Ecto neural progenitor cell (in vitro differentiated cells): ENCODE data around the gene PC.
"Not testable (repeated sequence)": the region's sequence is repeated elsewhere in the genome, so short reads cannot be mapped to it uniquely, and the experiment has no call there.

Experiments
- DNase-seq: peaks from one replicate; pipeline ENCODE4 v3.0.0-alpha.2; 2018; ENCODE audit warnings: low spot score

PC gene

DNA sequence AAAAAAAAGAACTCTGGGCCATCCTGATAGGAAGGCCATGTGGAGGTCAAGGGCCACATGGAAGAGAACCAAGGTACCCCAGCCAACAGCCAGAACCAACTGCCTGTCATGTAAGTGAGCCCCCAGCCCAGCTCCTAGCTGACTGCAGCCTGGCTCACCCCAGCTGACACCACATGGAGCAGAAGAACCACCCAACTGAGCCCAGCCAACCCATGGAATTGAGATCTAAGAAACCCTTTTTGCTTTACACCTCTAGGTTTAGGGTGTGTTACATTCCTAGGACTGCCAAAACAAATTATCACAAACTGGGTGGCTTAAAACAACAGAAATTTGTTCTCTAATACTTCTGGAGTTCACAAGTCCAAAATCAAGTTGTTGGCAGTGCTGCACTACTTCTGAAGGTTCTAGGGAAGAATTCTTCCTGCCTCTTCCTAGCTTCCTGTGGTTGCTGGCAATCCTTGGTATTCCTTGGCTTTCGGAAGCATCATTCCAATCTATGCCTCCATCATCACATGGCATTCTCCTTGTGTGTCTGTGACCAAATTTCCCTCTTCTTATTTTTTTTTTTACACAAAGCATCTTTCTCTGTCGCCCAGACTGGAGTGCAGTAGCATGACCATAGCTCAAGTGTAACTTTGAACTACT lies 21.3 kb upstream of the PC start:
- DNase-seq: no peak

DNA sequence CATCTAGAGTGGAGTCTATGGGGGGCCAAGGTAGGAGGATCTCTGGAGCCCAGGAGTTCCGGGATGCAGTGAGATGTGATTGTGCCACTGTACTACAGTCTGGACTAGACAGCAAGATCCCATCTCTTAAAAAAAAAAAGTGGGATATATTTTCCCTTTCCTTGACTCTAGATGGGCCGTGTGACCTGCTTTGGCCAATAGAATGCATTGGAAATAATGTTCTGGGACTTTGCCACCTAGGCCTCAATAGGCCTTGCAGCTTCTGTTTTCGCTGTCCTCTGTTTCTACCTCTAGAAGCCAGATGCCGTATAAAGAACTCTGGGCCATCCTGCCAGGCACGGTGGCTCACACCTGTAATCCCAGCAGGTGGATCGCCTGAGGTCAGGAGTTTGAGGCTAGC lies 20.5 kb upstream of the PC start:
- no peak for DNase-seq

DNA sequence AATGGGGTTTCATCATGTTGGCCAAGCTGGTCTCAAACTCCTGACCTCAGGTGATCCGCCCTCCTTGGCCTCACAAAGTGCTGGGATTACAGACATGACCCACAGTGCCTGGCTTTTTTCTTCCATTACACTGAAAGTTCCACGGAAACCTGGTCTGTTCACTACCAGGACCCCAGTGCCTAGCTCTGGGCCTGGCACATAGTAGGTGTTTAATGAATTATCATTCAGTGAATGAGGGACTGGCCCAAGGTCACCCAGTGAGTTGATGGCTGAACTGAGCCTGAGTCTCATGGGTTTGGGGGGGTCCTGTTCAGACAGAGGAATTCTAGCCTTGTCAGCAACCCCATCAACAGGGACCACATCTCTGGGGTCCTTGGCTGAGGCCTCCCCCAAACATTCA lies 20.0 kb upstream of the PC start:
- no peak for DNase-seq

DNA sequence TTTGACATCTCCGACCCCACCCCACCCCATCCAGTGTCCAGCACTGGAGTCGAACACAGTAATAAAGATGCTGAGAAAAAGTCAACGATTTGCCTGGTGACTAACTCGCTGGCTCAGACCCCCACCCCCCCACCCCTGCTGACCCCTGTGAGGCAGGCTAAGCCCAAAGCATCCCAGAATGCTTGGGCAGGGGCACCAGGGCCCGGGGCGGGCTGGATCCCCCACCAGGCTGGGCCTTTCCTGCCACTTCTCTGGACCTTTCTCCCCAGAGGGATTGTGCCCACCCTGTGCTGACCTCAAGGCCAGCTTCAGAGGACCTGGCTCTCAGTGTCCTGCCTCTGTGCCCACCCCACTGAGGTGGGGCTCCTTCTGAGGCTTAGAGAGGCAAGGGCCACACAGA lies 18.7 kb upstream of the PC start:
- DNase-seq: no peak

DNA sequence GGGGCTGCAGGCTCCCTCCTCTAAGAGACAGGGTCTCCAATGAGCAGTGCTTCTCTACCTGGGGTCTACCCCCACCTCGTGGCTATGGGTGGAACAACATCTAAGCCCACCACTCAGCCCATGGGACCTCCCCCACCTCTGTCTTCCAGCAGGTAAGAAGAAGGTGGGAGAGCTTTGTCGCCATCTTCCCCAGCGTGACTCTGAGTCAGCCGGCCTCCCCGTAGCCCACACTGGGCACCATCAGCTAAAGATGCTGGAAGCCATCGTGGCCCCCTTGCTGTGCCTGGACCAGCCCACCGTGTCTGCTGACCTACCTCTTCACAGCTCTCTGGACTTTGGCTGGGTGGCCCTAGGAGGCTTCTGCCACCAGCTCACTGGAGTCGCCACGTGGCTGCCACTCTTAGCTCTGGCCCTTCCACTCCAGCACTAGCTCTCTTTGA lies 17.9 kb upstream of the PC start:
- peak; percentile 80 for DNase-seq

DNA sequence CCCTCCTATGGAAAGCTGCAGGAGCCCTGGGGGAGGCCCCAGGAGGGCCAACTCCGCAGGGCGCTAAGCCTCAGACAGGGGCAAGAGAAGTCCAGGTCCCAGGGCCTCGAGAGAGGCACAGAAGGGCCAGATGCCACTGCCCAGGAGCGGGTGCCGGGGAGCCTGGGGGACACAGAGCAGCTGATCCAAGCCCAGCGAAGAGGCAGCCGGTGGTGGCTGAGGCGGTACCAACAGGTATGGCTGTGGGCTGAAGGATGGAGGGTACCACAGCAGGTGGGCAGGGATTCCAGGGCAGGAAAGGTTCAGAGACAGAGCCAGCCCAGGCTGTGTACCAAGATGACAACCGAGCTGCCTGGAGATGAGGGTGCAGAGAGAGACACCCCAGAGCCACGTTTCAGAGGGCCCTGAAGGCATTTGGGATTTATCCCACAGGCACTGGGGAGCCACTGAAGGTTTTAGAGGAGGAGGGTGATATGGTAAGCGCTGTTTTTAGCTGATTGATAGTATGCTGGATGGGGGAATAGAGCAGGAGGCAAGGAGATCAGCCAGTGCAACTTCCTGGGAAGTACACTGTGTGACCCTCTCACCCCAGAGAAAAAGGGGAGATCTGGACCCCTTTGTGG lies 17.3 kb upstream of the PC start:
- no peak for DNase-seq

DNA sequence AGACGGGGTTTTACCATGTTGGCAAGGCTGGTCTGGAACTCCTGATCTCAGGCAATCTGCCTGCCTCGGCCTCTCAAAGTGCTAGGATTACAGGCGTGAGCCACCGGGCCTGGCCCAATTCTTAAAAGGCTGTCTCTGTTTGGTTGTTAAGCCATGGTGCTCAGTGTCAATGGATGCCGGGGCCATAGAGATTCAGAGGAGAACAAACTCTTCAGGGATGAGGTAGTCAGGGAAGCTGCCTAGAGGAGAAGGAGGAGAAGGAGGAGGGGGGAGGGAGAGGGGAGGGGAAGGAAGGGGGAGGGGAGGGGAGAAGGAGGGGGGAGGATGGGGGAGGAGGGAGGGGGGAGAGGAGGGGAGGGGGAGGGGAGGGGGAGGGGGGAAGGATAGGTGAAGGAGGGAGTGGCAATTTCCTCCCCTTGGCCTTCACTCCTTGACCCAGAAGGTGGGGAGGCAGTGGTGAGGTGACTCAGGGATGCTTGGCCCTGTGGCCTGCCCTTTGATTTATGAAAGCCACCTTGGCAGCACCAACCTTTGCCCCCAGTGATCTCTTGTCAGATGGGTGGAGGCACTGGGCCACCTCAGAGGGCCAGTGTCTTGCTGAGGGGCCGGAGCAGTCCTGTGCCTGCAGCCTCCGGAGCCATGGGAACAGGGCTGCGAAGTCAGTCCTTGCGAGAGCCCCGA lies 16.7 kb upstream of the PC start, which contains the start of gene C11orf86:
Gene C11orf86 (plus strand): TSS at position 581 of the 681 bp plus-strand sequence. CDS start 59 bp downstream, at position 640.
- no peak for DNase-seq

DNA sequence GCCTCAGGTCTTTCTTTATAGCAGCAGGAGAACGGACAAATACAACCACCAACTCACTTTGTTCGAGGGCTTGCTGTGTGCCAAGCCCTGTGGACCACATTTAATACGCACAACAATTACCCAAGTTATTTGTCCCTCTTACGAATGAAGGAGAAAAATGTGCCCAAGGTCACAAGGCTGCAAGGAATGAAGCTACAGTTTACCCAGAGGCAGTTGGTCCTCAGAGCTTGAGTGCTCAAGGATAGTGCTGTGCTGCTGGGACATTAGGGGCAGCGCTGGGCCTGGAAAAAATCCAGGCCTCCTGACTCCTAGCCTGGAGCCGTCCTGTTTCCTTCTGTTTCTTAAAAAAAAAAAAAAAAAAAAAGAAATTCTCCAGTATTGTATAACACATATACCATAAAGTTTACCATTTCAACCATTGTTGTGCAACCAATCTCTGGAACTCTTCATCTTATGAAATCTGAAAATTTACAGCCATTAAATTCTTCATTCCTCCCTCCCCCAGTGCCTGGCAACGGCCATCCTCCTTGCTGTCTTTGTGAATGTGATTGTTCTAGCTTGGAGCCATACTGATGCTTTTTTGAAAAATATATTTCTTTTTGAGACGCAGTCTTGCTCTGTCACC lies 15.9 kb upstream of the PC start:
- no peak for DNase-seq

DNA sequence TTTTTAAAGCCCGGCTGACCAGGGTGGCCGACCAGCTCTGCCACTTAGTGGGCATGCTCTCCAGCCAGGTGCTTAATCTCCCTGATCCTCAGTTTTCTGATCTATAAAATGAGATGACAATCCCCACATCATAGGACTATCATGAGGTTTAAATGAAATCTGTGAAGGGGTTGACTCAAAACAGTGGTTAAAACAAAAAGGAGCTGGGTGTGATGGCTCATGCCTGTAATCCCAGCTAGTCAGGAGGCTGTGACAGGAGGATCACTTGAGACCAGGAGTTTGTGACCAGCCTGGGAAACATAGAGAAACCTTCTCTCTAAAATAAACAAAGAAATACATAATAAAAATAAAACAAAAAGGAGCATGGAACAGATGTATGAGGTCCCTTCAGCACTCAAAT lies 13.3 kb upstream of the PC start:
- no peak for DNase-seq

DNA sequence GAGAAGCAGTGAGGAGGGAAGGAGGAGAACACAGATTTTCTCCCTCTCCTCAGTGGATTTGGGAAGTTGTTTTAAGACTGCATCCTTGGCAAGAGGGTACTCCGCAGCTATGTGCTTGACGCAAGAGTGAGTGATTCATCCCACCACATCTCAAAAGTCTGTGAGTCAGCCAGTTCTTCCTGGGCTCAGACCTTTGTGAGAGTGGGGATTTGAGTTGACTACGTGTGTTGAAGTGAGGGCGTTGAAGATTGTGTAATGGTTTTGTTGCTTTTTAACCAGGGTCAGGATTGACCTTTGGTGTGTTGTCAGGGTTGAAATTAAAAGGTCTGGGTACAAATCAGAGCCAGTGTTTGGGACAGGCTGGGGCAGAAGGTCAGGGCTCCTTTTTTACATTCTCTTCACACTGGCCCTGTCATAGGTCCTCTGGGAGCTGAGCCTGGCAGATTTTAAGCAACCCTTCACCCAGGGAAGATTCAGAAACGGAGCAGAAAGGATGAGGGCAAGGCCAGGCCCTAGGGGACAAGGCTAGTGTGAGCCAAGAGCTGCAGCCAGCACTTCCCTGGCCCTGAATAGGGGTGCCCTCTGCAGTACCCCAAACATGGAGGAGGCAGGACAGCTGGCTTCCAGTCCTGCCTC lies 12.7 kb upstream of the PC start:
- no peak for DNase-seq

DNA sequence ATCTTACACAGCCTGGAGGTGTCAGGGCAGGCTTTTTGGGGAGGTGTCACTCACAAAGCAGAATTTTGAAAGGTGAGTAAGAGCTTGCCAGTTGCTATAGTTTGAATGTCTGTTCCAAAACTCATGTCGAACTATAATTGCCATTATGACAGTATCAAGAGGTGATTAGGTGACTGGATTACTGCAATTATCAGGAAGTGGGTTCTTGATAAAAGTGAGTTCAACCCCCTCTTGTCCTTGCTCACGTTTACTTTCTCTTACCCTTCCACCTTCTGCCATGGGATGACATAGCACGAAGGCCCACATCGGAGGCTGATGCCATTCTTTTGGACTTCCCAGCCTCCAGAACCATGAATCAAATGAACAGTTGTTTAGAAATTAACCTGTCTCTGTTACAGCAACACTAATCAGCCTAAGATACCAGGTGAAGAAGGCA lies 12.2 kb upstream of the PC start:
- DNase-seq: no peak

DNA sequence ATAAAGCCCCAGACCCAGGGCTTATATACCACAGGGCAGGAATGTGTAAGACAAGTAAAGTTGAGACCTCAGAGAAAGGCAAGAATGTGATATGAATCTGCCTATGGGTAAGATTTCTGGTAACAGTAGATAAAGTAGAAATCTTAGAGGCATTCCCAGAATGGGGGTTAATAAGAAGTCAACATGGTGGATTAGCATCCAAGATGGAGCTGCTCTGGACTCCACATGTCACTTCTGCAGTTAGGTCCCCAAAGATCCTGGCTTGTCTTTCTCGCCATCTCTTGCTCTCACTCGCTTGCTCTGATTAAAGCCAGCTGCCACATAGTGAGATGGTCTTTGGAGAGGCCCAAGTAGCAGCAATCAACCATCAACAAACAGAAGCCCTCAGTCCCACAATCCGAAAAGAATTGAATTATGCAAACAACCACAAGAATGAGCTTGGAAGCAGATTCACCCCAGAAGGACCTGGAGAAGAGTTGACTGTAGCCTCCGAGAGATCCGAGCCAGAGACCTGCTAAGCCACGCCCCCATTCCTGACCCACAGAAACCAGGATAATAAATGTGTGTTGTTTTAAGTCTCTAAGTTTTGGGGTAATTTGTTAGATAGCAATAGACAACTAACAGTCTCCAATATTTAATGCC lies 11.5 kb upstream of the PC start:
- DNase-seq: no peak

DNA sequence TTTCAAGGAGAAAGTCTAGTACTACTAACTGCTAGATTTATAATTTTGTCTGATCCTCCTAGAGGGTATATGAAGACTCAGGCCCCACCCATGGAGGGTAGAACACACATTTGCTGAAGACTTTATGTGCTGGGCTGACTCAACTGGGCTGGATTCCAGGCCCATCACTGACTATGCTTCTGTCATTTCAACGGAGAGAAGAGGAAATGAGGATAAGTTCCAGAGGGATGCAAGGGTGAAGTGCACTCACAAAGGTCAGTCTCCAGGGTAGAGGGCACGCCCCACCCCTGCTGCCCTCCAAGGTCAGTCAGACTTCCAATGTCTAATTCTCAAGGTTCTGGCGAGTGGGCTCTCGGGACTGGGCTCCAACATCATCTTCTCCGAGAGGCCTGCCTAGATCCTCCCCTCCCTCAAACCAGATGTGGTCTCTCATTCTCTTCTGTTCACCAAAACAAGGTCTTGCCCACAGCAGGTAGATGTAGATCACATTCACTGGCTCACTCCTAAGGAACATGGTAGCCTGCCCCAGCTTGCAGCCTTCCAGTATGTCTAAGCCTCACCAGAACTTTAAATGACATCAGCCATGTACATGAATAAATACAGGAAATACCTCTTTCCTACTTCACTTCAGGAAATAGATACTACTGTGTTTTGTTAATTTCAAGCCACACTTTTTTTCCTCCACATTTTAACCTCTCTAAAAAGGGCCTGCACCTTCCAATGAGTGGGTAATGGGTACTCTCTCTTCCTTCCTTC lies 9.7 kb upstream of the PC start:
- no peak for DNase-seq

DNA sequence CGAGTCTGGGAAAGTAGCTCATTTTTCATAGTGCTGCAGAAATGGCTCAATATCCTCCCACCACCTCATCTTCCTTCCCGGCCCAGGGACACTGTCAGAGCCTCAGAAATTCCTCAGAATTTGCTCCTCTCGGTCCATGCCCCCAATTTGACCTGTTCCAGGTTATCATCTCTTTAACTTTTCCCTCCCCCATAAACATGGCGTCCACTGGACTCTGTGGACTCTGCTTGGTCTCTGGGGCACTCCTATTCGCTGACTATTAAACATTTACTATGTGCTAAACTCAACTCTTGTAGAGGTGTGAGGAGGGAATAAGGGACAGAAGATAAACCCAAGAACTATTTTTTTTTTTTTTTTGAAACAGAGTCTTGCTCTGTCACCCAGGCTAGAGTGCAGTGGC lies 8.2 kb upstream of the PC start:
- DNase-seq: no peak

DNA sequence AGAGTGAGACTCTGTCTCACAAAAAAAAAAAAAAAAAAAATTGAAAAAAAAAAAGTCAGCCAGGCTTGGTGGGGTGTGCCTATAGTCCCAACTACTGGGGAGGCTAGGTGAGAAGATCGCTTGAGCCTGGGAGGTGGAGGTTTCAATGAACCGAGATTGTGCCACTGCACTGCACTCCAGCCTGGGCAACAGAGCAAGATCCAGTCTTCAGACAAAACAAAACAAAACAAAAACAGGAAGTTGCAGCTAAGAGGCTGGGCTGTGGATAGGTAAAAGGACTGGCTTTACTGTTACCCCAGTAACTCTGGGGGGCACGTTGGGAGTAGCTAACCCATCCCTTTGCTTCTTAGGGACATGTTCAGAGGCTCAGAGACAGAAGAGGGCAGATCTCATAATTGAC lies 6.3 kb upstream of the PC start:
- DNase-seq: no peak

DNA sequence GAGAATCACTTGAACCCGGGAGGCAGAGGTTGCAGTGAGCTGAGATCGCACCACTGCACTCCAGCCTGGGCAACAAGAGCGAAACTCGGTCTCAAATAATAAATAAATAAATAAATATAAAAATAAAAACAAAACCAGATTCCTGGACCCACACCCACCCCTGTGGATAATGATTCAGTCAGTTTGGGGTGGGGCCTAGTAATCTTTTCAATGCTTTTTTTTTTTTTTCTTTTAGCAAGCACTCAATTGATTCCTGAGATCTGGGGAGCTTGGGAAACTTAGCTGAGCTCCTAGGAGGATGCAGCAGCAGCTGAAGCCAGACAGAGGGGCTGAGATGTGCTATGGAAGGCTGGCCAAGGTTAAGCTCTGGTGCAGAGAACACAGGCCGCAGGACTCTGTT lies 4.6 kb upstream of the PC start:
- DNase-seq: no peak

DNA sequence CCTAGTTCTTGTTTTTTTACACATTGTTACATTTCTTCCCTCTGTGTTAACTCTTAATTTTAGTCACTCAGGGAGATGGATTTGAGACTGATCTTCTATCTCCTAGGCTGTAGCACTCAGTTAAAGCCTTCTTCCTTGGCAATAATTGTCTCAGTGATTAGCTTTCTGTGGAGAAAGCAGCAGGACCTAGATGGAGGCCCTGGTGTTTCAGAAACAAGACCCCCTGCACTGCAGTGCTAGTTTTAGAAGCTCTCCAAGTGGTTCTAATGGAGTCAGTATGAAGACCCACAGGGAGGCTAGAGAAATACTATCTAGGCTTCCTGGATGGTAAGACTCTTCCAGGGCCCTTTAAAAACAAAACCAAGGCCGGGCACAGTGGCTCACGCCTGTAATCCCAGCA lies 4.1 kb upstream of the PC start:
- no peak for DNase-seq

DNA sequence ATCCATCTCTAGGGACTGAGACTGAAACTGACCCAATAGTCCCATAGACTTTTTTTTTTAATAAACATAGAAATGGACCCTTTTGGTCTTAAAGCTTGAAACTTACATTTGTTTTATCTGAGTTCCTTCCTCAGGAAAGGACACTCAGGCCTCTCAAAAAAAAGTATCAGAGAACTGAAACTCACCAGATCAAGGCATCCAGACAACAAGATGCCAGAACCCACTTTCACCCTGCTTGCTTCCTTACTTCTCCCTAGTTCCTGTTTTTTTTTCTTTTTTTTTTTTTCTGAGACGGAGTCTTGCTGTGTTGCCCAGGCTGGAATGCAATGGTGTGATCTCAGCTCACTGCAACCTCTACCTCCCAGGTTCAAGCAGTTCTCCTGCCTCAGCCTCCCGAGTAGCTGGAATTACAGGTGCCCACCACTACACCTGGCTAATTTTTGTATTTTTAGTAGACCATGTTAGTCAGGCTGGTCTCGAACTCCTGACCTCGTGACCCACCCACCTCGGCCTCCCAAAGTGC lies 3.6 kb upstream of the PC start:
- not testable (repeated sequence) for DNase-seq

DNA sequence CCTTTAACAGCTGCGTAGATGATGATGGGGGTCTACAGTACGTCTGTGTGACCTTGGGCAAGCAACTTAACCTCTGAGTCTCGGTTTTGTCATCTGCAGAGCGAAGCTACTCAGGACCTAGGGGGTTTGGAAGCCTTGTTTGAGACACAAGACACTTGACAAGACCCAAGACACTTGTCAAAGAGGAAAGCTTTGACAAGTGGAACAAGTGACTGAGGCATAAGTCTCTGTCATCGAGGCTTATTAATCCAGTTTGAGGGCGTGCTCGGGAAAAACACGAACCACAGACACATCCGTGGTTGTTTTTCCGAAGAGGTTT lies 732 bp upstream of the PC start:
- DNase-seq: no peak

DNA sequence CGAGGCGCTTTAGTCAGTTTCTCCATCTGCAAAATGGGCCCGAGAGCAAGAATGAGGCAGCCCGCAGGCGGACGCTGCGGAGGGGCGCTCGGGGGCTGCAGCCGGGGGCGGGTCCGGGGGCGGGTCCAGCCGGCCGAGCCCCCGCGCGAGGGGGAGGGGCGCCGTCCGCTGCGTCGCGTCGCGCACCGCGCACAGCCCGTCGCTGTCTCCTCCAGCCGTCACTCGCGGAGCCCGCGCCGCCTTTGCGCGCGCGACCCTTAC lies 282 bp downstream of the PC start:
- no peak for DNase-seq

DNA sequence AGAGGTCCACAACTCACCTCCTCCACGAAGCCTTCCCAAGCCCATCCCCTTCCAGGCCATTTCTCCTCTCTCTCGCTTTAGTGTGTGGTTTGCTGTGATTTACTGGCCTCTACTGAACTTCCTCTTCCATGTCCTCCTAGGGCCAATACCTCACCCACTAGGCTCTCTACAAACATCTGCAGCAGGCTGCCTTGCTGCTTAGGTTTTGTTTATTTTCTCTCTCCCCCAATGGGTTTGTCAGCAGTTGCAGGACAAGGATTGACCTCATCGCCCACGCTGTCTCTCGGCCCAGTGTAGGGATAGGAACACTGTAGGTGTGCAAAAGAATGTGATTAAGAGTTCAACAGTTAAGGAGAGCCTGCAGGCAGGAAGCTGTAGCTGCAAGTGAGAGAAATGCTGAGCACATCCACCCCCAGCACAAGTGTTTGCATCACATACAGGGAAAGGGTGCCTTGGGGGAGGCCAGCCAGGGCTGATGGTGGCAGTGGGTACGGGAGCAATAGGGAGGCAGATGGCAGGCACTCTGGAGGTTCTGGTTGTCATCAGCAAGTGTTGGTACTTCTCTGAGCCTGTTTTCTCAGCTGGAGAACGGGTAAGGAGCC lies 1.4 kb downstream of the PC start:
- peak; percentile 53 for DNase-seq
